Measurements from ENCODE around the gene C16orf87.

C16orf87 gene

GRCh38 chr16:46759309-46759708 lies 71.7 kb downstream of the C16orf87 start:
- DNase-seq (ENCODE audit: low read depth in 1 of 2, low spot score in 1 of 2) = no peak

GRCh38 chr16:46757339-46758050 lies 73.5 kb downstream of the C16orf87 start:
- no peak for DNase-seq (ENCODE audit: low read depth in 1 of 2, low spot score in 1 of 2)

- DNase-seq (ENCODE audit: low read depth in 1 of 2, low spot score in 1 of 2) = no peak
Observed at GRCh38 chr16:46756772-46757171, 74.2 kb downstream of the C16orf87 start.

GRCh38 chr16:46753015-46753414 lies 78.0 kb downstream of the C16orf87 start:
- no peak for DNase-seq (ENCODE audit: low read depth in 1 of 2, low spot score in 1 of 2)

GRCh38 chr16:46751381-46751780 lies 79.6 kb downstream of the C16orf87 start:
- no peak for DNase-seq (ENCODE audit: low read depth in 1 of 2, low spot score in 1 of 2)

GRCh38 chr16:46748775-46749705 lies 81.9 kb downstream of the C16orf87 start:
- no peak for DNase-seq (ENCODE audit: low read depth in 1 of 2, low spot score in 1 of 2)

GRCh38 chr16:46747777-46748651 lies 83.0 kb downstream of the C16orf87 start, which contains the start of gene MYLK3:
Gene MYLK3, minus strand, starts transcription at chr16:46748344. Its CDS starts 151 bp downstream, at chr16:46748193.
- DNase-seq (ENCODE audit: low read depth in 1 of 2, low spot score in 1 of 2) = no peak

- no peak for DNase-seq (ENCODE audit: low read depth in 1 of 2, low spot score in 1 of 2)
Observed at GRCh38 chr16:46746821-46747776, 83.9 kb downstream of the C16orf87 start.
